Measurements from ENCODE around the gene JAK1. TPM values are rescaled to one million over a fixed set of nuclear protein-coding genes. Genes with fewer than 3 reads are reported as not detected.

JAK1 gene
- total RNA-seq, 1 donor from 2014 or later: 152 TPM

GRCh38 chr1:64875101-64875500, 91.2 kb downstream of the JAK1 start:
- H3K36me3 ChIP-seq: peaks cover 76% of the 10 kb centered on the region
- no peak for DNase-seq
- TF ChIP-seq CTCF (IDR thresholded peaks at IDR 0.05): no peak

GRCh38 chr1:64874666-64875065, 91.7 kb downstream of the JAK1 start:
- H3K4me3 ChIP-seq: no peak overlapping the region
- H3K9me3 ChIP-seq: no peaks in the 10 kb centered on the region
- intact Hi-C loops (cut with DNase I): no loop called here
- TF ChIP-seq CTCF (IDR thresholded peaks at IDR 0.05): no peak
- ATAC-seq (no peak), DNase-seq (no peak)
- H3K27ac ChIP-seq: no peak overlapping the region
- no peaks in the 10 kb centered on the region for H3K27me3 ChIP-seq
- H3K36me3 ChIP-seq: peaks cover 79% of the 10 kb centered on the region
- no peaks in the 10 kb centered on the region for H3K4me1 ChIP-seq

More at GRCh38 chr1:64875101-64875500, 91.2 kb downstream of the JAK1 start:
- no peaks in the 10 kb centered on the region for H3K27me3 ChIP-seq
- no peak overlapping the region for H3K27ac ChIP-seq
- no peak for ATAC-seq
- no peak overlapping the region for H3K4me3 ChIP-seq
- no peaks in the 10 kb centered on the region for H3K4me1 ChIP-seq
- intact Hi-C loops (cut with DNase I): no loop called here
- no peaks in the 10 kb centered on the region for H3K9me3 ChIP-seq

GRCh38 chr1:64873576-64873975, 92.8 kb downstream of the JAK1 start:
- no peak overlapping the region for H3K27ac ChIP-seq
- H3K27me3 ChIP-seq: no peaks in the 10 kb centered on the region
- DNase-seq (no peak), ATAC-seq (no peak)
- H3K36me3 ChIP-seq: peaks cover 86% of the 10 kb centered on the region
- intact Hi-C loops (cut with DNase I): no loop called here
- H3K9me3 ChIP-seq: no peaks in the 10 kb centered on the region
- no peaks in the 10 kb centered on the region for H3K4me1 ChIP-seq
- no peak overlapping the region for H3K4me3 ChIP-seq
- TF ChIP-seq CTCF (IDR thresholded peaks at IDR 0.05): no peak

- Histone ChIP-seq H3K27me3 (no peaks in the 10 kb centered on the region), H3K4me1 (no peaks in the 10 kb centered on the region), H3K4me3 (no peak overlapping the region), H3K36me3 (peaks cover 84% of the 10 kb centered on the region), H3K9me3 (no peaks in the 10 kb centered on the region), H3K27ac (no peak overlapping the region)
- DNase-seq (no peak), ATAC-seq (no peak)
- intact Hi-C loops (cut with DNase I): no loop called here
- no peak for TF ChIP-seq CTCF (IDR thresholded peaks at IDR 0.05)
Measured at GRCh38 chr1:64872067-64872466, 94.3 kb downstream of the JAK1 start.

- Histone ChIP-seq H3K9me3 (no peaks in the 10 kb centered on the region), H3K36me3 (peaks cover 84% of the 10 kb centered on the region), H3K27me3 (no peaks in the 10 kb centered on the region), H3K4me1 (no peaks in the 10 kb centered on the region), H3K27ac (no peak overlapping the region), H3K4me3 (no peak overlapping the region)
- intact Hi-C loops (cut with DNase I): no loop called here
- DNase-seq (no peak), ATAC-seq (no peak)
- no peak for TF ChIP-seq CTCF (IDR thresholded peaks at IDR 0.05)
Measured at GRCh38 chr1:64871256-64871655, 95.1 kb downstream of the JAK1 start.

GRCh38 chr1:64867266-64867665, 99.1 kb downstream of the JAK1 start:
- peaks cover 17% of the 10 kb centered on the region for H3K4me1 ChIP-seq

More at GRCh38 chr1:64867266-64867665, 99.1 kb downstream of the JAK1 start:
- no peak for TF ChIP-seq CTCF (IDR thresholded peaks at IDR 0.05)
- Histone ChIP-seq H3K9me3 (no peaks in the 10 kb centered on the region), H3K36me3 (peaks cover 76% of the 10 kb centered on the region), H3K27me3 (no peaks in the 10 kb centered on the region), H3K4me3 (no peak overlapping the region), H3K27ac (no peak overlapping the region)
- DNase-seq: no peak
- ATAC-seq: no peak
- intact Hi-C loops (cut with DNase I): no loop called here
